ENCODE results near the gene IGSF3.
"Not testable (repeated sequence)": the region's sequence is repeated elsewhere in the genome, so short reads cannot be mapped to it uniquely, and the experiment has no call there.

- not testable (repeated sequence) for TF ChIP-seq YY1 (IDR thresholded peaks at IDR 0.05; ENCODE audit: insufficient read depth, insufficient read length); ZNF274 (IDR thresholded peaks at IDR 0.05; ENCODE audit: low read depth, low read length); SUZ12 (IDR thresholded peaks at IDR 0.05; ENCODE audit: extremely low read depth, insufficient read depth, insufficient read length)
These were observed 63.1 kb downstream of the IGSF3 start for GRCh38 chr1:116604408-116604807.

All from NT2/D1 (cell line).